Measurements from ENCODE around the gene SFR1. TPM values are rescaled to one million over a fixed set of nuclear protein-coding genes. Genes with fewer than 3 reads are reported as not detected.

Gene SFR1, protein sequence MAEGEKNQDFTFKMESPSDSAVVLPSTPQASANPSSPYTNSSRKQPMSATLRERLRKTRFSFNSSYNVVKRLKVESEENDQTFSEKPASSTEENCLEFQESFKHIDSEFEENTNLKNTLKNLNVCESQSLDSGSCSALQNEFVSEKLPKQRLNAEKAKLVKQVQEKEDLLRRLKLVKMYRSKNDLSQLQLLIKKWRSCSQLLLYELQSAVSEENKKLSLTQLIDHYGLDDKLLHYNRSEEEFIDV
- total RNA-seq, result 12.0 and 16.4 TPM in 2 replicates

DNA sequence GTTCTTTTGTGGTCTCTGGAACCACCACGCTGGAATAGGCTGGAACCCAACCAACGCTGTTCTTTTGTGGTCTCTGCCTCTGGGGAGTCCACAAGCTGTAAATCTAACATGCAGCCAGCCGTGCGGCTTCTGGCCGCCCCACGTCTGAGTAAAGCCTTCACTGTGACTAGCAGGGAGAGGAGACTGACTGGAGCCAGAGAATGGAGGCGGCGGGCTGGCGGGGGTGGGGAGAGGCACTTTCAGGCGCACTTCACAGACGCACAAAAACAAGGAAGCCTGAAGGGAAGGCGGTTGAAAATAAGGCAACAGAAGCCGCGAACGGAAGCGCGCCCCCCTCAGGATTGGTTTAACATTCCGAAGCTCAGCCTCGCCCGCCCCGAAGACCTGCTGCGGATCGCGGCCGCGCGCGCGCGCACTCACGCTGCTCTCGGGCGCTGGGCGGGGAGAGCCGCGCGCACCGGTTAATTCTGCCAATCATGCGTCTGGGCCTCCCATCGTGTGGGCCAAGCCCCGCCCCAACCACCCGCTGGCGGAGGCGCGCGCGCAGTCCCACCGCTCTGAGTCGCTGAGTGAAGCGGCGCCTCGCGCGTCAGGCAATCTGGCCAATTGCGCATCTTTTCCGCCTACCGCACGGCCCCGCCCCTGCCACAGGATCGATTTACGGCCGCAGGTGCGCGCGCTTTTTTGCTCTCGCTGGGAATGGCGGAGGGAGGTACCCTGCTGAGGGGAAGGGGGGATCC is at the start of gene SFR1:
Gene SFR1 (plus strand): TSS at position 687 of the 740 bp plus-strand sequence. CDS start 13 bp downstream, at position 700.

DNA sequence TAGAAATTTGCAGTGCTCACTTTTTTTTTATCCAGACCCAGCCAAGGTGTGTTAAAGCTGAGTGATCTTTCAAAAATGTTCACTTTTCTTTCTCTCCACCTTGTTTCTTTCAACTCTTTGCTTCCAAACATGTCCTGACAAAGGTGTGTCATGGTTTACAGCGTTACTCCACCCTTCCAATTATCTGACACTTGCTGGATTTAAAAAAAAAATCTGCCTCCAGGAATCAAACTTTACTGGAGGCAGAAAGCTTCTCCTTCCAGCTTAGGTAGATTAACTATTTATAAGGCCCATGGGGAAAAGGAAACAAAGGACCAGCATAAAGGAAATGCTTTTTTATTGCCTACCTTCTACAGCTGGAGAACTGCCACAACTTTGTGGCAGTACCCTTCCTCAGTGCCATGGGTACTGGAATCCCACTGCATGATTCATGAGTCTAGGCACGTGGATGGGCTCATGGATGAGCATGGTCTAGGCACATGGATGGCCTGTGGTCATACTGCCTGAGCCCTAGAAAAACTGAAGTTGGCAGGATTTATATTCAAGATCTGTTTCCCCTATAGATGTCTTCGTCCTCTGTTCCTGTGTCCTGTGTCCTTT is 36.1 kb upstream of the SFR1 start, which contains the start of gene COL17A1:
Gene COL17A1 (minus strand): TSS at position 80 of the 600 bp plus-strand sequence. CDS start 5,207 bp downstream, outside the sequence.

Other genes starting within 250 kb of the SFR1 start
- gene STN1, start 204.0 kb upstream of the SFR1 start, total RNA-seq, result 34.8 and 35.4 TPM in 2 replicates
- 53.6 and 55.9 TPM in 2 replicates for gene SLK, start 155.0 kb upstream of the SFR1 start, total RNA-seq
- 0.65 and 1.4 TPM in 2 replicates for gene COL17A1, start 36.3 kb upstream of the SFR1 start, total RNA-seq
- under 0.01 TPM in 1 of 2 replicates, not detected in the other for gene CFAP43, start 110.2 kb downstream of the SFR1 start, total RNA-seq
- 258 and 350 TPM in 2 replicates for gene GSTO1, start 132.7 kb downstream of the SFR1 start, total RNA-seq
- 0.32 and 0.91 TPM in 2 replicates for gene GSTO2, start 147.0 kb downstream of the SFR1 start, total RNA-seq
- 10.9 and 14.6 TPM in 2 replicates for gene ITPRIP, start 216.3 kb downstream of the SFR1 start, total RNA-seq
- 0.15 and 0.65 TPM in 2 replicates for gene CFAP58, start 231.7 kb downstream of the SFR1 start, total RNA-seq